ENCODE measurements around the gene ANKRD12. TPM values are rescaled to one million over a fixed set of nuclear protein-coding genes. Genes with fewer than 3 reads are reported as not detected.

The ANKRD12 gene
- total and polyA plus RNA-seq, 2 experiments from 2014 or later, result 23.9 to 92.4 TPM

- no peak for TF ChIP-seq ZNF462 (CRISPR knock-in tag; IDR thresholded peaks at IDR 0.05)
Observed at GRCh38 chr18:9101730-9102507, 34.7 kb upstream of the ANKRD12 start (continued).

- ATAC-seq (peak; percentile 96), DNase-seq (ENCODE audit: low spot score) (peak; percentile 98)
- Histone ChIP-seq H3K4me2 (peak within 1 kb of the TSS; percentile 88), H3K79me2 (replicated peaks; ENCODE audit: insufficient read depth) (peaks cover 52% of the 10 kb centered on the region), H3K9me2 (ENCODE audit: insufficient read depth) (no peaks in the 10 kb centered on the region), H3K36me3 (ENCODE audit: insufficient read depth) (no peaks in the 10 kb centered on the region), H3K27ac (ENCODE audit: low read depth) (peak within 1 kb of the TSS; percentile 93), H2AFZ (peak within 1 kb of the TSS; percentile 80; the same call in 1 of the 2 replicates), H3K4me3 (peak within 1 kb of the TSS; percentile 81), H3K4me1 (ENCODE audit: insufficient read depth) (peaks cover 44% of the 10 kb centered on the region), H3F3A (replicated peaks; ENCODE audit: low read depth) (no peaks in the 10 kb centered on the region), H4K20me1 (replicated peaks; ENCODE audit: insufficient read depth) (peaks cover 4% of the 10 kb centered on the region; the same call in 1 of the 2 replicates), H3K27me3 (ENCODE audit: insufficient read depth) (no peaks in the 10 kb centered on the region)
- Mint-ChIP-seq H3K4me3 (peak within 1 kb of the TSS; percentile 95), H3K9me3 (no peaks in the 10 kb centered on the region), H3K36me3 (ENCODE audit: low read depth) (peaks cover 12% of the 10 kb centered on the region; the same call in 2 of the 3 replicates), H3K4me1 (peaks cover 54% of the 10 kb centered on the region), H3K27me3 (ENCODE audit: insufficient read depth, low read depth, poor library complexity) (no peaks in the 10 kb centered on the region), H3K27ac (peak within 1 kb of the TSS; percentile 94)
- TF ChIP-seq CREB1 (CRISPR knock-in tag; IDR thresholded peaks at IDR 0.05; ENCODE audit: low read depth), result peak; percentile 38; the same call in 1 of the 2 replicates
- TF ChIP-seq EZH2phosphoT487 (IDR thresholded peaks at IDR 0.05; ENCODE audit: unreplicated experiment), result no peak
- TF ChIP-seq ETS1 (IDR thresholded peaks at IDR 0.05), result no peak
- peak; percentile 75 for TF ChIP-seq POLR2AphosphoS5 (IDR thresholded peaks at IDR 0.05; ENCODE audit: low read depth)
- no peak for TF ChIP-seq EZH2 (IDR thresholded peaks at IDR 0.05; ENCODE audit: low read depth, unreplicated experiment)
- no peak for TF ChIP-seq STAT1 (IDR thresholded peaks at IDR 0.05; ENCODE audit: unreplicated experiment)
Observed at GRCh38 chr18:9102508-9103375, 33.8 kb upstream of the ANKRD12 start, which contains the start of gene NDUFV2. Gene NDUFV2 (plus strand): TSS chr18:9102699. CDS start chr18:9102744, 45 bp downstream.
